ENCODE results near the gene PRRG1.
A peak's percentile ranks its signal among the peaks of the same experiment; 100 is the strongest.

The PRRG1 gene

GRCh38 chrX:37434362-37434761, 85.2 kb downstream of the PRRG1 start:
- no peaks in the 10 kb centered on the region for H3K79me2 ChIP-seq (ENCODE audit: control insufficient read depth, insufficient read depth, low read length)
- H3K18ac ChIP-seq (ENCODE audit: low read length) = no peak overlapping the region
- H4K8ac ChIP-seq (ENCODE audit: low read depth, low read length) = no peak overlapping the region
- no peaks in the 10 kb centered on the region for H3K27me3 ChIP-seq (ENCODE audit: insufficient read depth, low read length, poor library complexity)
- H3K4me2 ChIP-seq (ENCODE audit: low read length) = no peak overlapping the region
- H3K36me3 ChIP-seq (ENCODE audit: control insufficient read depth, insufficient read depth, low read length) = no peaks in the 10 kb centered on the region
- no peak overlapping the region for H2AK5ac ChIP-seq (ENCODE audit: low read length)
- no peak overlapping the region for H3K4ac ChIP-seq (ENCODE audit: low read depth, low read length)
- no peak for DNase-seq
- no peaks in the 10 kb centered on the region for H3K79me1 ChIP-seq (ENCODE audit: low read length)
- H3K9ac ChIP-seq (ENCODE audit: low read length) = no peak overlapping the region
- no peak overlapping the region for H2BK120ac ChIP-seq (ENCODE audit: low read depth, low read length)
- no peak overlapping the region for H2BK5ac ChIP-seq (ENCODE audit: low read length)
- H4K5ac ChIP-seq (ENCODE audit: low read length) = no peak overlapping the region
- no peak overlapping the region for H3K27ac ChIP-seq (ENCODE audit: low read depth, low read length)
- no peak overlapping the region for H3K4me3 ChIP-seq (ENCODE audit: low read length)
- no peak overlapping the region for H3K56ac ChIP-seq (ENCODE audit: low read length)
- no peaks in the 10 kb centered on the region for H3K4me1 ChIP-seq (ENCODE audit: control insufficient read depth, low read depth, low read length)
- WGBS (ENCODE audit: extremely low coverage, insufficient coverage, low lambda C conversion rate) = no CpG with 5 or more reads among the region's 1 CpG
- no peak overlapping the region for H3K23ac ChIP-seq (ENCODE audit: low read length)
- no peak overlapping the region for H2BK15ac ChIP-seq (replicated peaks; ENCODE audit: low read depth)

GRCh38 chrX:37437160-37437559, 88.0 kb downstream of the PRRG1 start:
- Histone ChIP-seq H3K79me1 (ENCODE audit: low read length) (no peaks in the 10 kb centered on the region), H2AK5ac (ENCODE audit: low read length) (no peak overlapping the region), H3K18ac (ENCODE audit: low read length) (no peak overlapping the region), H3K36me3 (ENCODE audit: control insufficient read depth, insufficient read depth, low read length) (no peaks in the 10 kb centered on the region), H4K5ac (ENCODE audit: low read length) (no peak overlapping the region), H3K79me2 (ENCODE audit: control insufficient read depth, insufficient read depth, low read length) (no peaks in the 10 kb centered on the region), H3K4me1 (ENCODE audit: control insufficient read depth, low read depth, low read length) (no peaks in the 10 kb centered on the region), H4K8ac (ENCODE audit: low read depth, low read length) (no peak overlapping the region), H3K9ac (ENCODE audit: low read length) (no peak overlapping the region), H2BK15ac (replicated peaks; ENCODE audit: low read depth) (no peak overlapping the region), H2BK120ac (ENCODE audit: low read depth, low read length) (no peak overlapping the region), H3K27ac (ENCODE audit: low read depth, low read length) (no peak overlapping the region), H3K4ac (ENCODE audit: low read depth, low read length) (no peak overlapping the region), H3K4me3 (ENCODE audit: low read length) (no peak overlapping the region), H3K27me3 (ENCODE audit: insufficient read depth, low read length, poor library complexity) (no peaks in the 10 kb centered on the region), H3K56ac (ENCODE audit: low read length) (no peak overlapping the region), H3K4me2 (ENCODE audit: low read length) (no peak overlapping the region), H2BK5ac (ENCODE audit: low read length) (no peak overlapping the region), H3K23ac (ENCODE audit: low read length) (no peak overlapping the region)
- DNase-seq = no peak
- no CpG with 5 or more reads among the region's 1 CpG for WGBS (ENCODE audit: extremely low coverage, insufficient coverage, low lambda C conversion rate)

GRCh38 chrX:37441377-37441776, 92.2 kb downstream of the PRRG1 start:
- no peak overlapping the region for H4K8ac ChIP-seq (ENCODE audit: low read depth, low read length)
- H3K27ac ChIP-seq (ENCODE audit: low read depth, low read length) = no peak overlapping the region
- H3K27me3 ChIP-seq (ENCODE audit: insufficient read depth, low read length, poor library complexity) = no peaks in the 10 kb centered on the region
- H2AK5ac ChIP-seq (ENCODE audit: low read length) = no peak overlapping the region
- H2BK5ac ChIP-seq (ENCODE audit: low read length) = no peak overlapping the region
- no peaks in the 10 kb centered on the region for H3K36me3 ChIP-seq (ENCODE audit: control insufficient read depth, insufficient read depth, low read length)
- no peak overlapping the region for H3K23ac ChIP-seq (ENCODE audit: low read length)
- H3K4me1 ChIP-seq (ENCODE audit: control insufficient read depth, low read depth, low read length) = no peaks in the 10 kb centered on the region
- no CpG with 5 or more reads among the region's 16 CpGs for WGBS (ENCODE audit: extremely low coverage, insufficient coverage, low lambda C conversion rate)
- no peak overlapping the region for H3K4me3 ChIP-seq (ENCODE audit: low read length)
- no peak overlapping the region for H2BK120ac ChIP-seq (ENCODE audit: low read depth, low read length)
- H3K79me2 ChIP-seq (ENCODE audit: control insufficient read depth, insufficient read depth, low read length) = no peaks in the 10 kb centered on the region
- no peaks in the 10 kb centered on the region for H3K79me1 ChIP-seq (ENCODE audit: low read length)
- H3K18ac ChIP-seq (ENCODE audit: low read length) = no peak overlapping the region
- H3K4me2 ChIP-seq (ENCODE audit: low read length) = no peak overlapping the region
- no peak overlapping the region for H3K4ac ChIP-seq (ENCODE audit: low read depth, low read length)
- no peak overlapping the region for H2BK15ac ChIP-seq (replicated peaks; ENCODE audit: low read depth)
- no peak overlapping the region for H3K9ac ChIP-seq (ENCODE audit: low read length)
- H4K5ac ChIP-seq (ENCODE audit: low read length) = no peak overlapping the region
- no peak for DNase-seq
- no peak overlapping the region for H3K56ac ChIP-seq (ENCODE audit: low read length)

- H3K79me2 ChIP-seq (ENCODE audit: control insufficient read depth, insufficient read depth, low read length) = no peaks in the 10 kb centered on the region
- no peaks in the 10 kb centered on the region for H3K36me3 ChIP-seq (ENCODE audit: control insufficient read depth, insufficient read depth, low read length)
- no peak overlapping the region for H3K27ac ChIP-seq (ENCODE audit: low read depth, low read length)
- no peak overlapping the region for H3K23ac ChIP-seq (ENCODE audit: low read length)
- no peak overlapping the region for H3K4me3 ChIP-seq (ENCODE audit: low read length)
- DNase-seq = no peak
- H2AK5ac ChIP-seq (ENCODE audit: low read length) = no peak overlapping the region
- H3K4ac ChIP-seq (ENCODE audit: low read depth, low read length) = no peak overlapping the region
- no peak overlapping the region for H2BK120ac ChIP-seq (ENCODE audit: low read depth, low read length)
- H3K4me1 ChIP-seq (ENCODE audit: control insufficient read depth, low read depth, low read length) = no peaks in the 10 kb centered on the region
- no peaks in the 10 kb centered on the region for H3K27me3 ChIP-seq (ENCODE audit: insufficient read depth, low read length, poor library complexity)
- H2BK15ac ChIP-seq (replicated peaks; ENCODE audit: low read depth) = no peak overlapping the region
- no CpG with 5 or more reads among the region's 1 CpG for WGBS (ENCODE audit: extremely low coverage, insufficient coverage, low lambda C conversion rate)
- H3K79me1 ChIP-seq (ENCODE audit: low read length) = no peaks in the 10 kb centered on the region
- H3K18ac ChIP-seq (ENCODE audit: low read length) = no peak overlapping the region
- H3K4me2 ChIP-seq (ENCODE audit: low read length) = no peak overlapping the region
- H4K5ac ChIP-seq (ENCODE audit: low read length) = no peak overlapping the region
- H2BK5ac ChIP-seq (ENCODE audit: low read length) = no peak overlapping the region
- no peak overlapping the region for H3K56ac ChIP-seq (ENCODE audit: low read length)
- no peak overlapping the region for H3K9ac ChIP-seq (ENCODE audit: low read length)
- H4K8ac ChIP-seq (ENCODE audit: low read depth, low read length) = no peak overlapping the region
Measured at GRCh38 chrX:37445182-37445581, 96.0 kb downstream of the PRRG1 start.

- Histone ChIP-seq H2AK5ac (ENCODE audit: low read length) (no peak overlapping the region), H3K18ac (ENCODE audit: low read length) (no peak overlapping the region), H3K36me3 (ENCODE audit: control insufficient read depth, insufficient read depth, low read length) (no peaks in the 10 kb centered on the region), H3K4me2 (ENCODE audit: low read length) (no peak overlapping the region), H3K23ac (ENCODE audit: low read length) (no peak overlapping the region), H3K9ac (ENCODE audit: low read length) (no peak overlapping the region), H4K5ac (ENCODE audit: low read length) (no peak overlapping the region), H3K4me3 (ENCODE audit: low read length) (no peak overlapping the region), H3K4ac (ENCODE audit: low read depth, low read length) (no peak overlapping the region), H4K8ac (ENCODE audit: low read depth, low read length) (no peak overlapping the region), H3K4me1 (ENCODE audit: control insufficient read depth, low read depth, low read length) (no peaks in the 10 kb centered on the region), H3K27ac (ENCODE audit: low read depth, low read length) (no peak overlapping the region), H2BK15ac (replicated peaks; ENCODE audit: low read depth) (no peak overlapping the region), H3K56ac (ENCODE audit: low read length) (no peak overlapping the region), H2BK120ac (ENCODE audit: low read depth, low read length) (no peak overlapping the region), H3K27me3 (ENCODE audit: insufficient read depth, low read length, poor library complexity) (no peaks in the 10 kb centered on the region), H3K79me1 (ENCODE audit: low read length) (no peaks in the 10 kb centered on the region), H3K79me2 (ENCODE audit: control insufficient read depth, insufficient read depth, low read length) (no peaks in the 10 kb centered on the region), H2BK5ac (ENCODE audit: low read length) (no peak overlapping the region)
- no peak for DNase-seq
- no CpG with 5 or more reads among the region's 1 CpG for WGBS (ENCODE audit: extremely low coverage, insufficient coverage, low lambda C conversion rate)
Measured at GRCh38 chrX:37453821-37454220, 104.7 kb downstream of the PRRG1 start.

GRCh38 chrX:37454537-37455285, 105.5 kb downstream of the PRRG1 start:
- Histone ChIP-seq H3K79me1 (ENCODE audit: low read length) (no peaks in the 10 kb centered on the region), H4K5ac (ENCODE audit: low read length) (no peak overlapping the region), H2BK5ac (ENCODE audit: low read length) (no peak overlapping the region), H3K4ac (ENCODE audit: low read depth, low read length) (no peak overlapping the region), H3K56ac (ENCODE audit: low read length) (no peak overlapping the region), H3K18ac (ENCODE audit: low read length) (no peak overlapping the region), H4K8ac (ENCODE audit: low read depth, low read length) (no peak overlapping the region), H2BK120ac (ENCODE audit: low read depth, low read length) (no peak overlapping the region), H3K4me2 (ENCODE audit: low read length) (no peak overlapping the region), H3K27ac (ENCODE audit: low read depth, low read length) (no peak overlapping the region), H3K4me3 (ENCODE audit: low read length) (no peak overlapping the region), H3K9ac (ENCODE audit: low read length) (no peak overlapping the region), H2BK15ac (replicated peaks; ENCODE audit: low read depth) (no peak overlapping the region), H3K4me1 (ENCODE audit: control insufficient read depth, low read depth, low read length) (no peaks in the 10 kb centered on the region), H3K27me3 (ENCODE audit: insufficient read depth, low read length, poor library complexity) (no peaks in the 10 kb centered on the region), H3K36me3 (ENCODE audit: control insufficient read depth, insufficient read depth, low read length) (no peaks in the 10 kb centered on the region), H3K23ac (ENCODE audit: low read length) (no peak overlapping the region), H3K79me2 (ENCODE audit: control insufficient read depth, insufficient read depth, low read length) (no peaks in the 10 kb centered on the region), H2AK5ac (ENCODE audit: low read length) (no peak overlapping the region)
- DNase-seq = peak; percentile 66
- no CpG with 5 or more reads among the region's 2 CpGs for WGBS (ENCODE audit: extremely low coverage, insufficient coverage, low lambda C conversion rate)
